Endothelial cell (in vitro differentiated cells): Measurements from ENCODE around the gene BLVRB. TPM values are rescaled to one million over a fixed set of nuclear protein-coding genes. Genes with fewer than 3 reads are reported as not detected.

ENCODE experiments used
- DNase-seq: peaks from one replicate; pipeline ENCODE4 v3.0.0; 2021; ENCODE audit warnings: low spot score
- H3K27ac Mint-ChIP-seq: one replicate; pipeline ENCODE4 v1.8.0; 2021; ENCODE audit warnings: mixed read lengths, inconsistent platforms; ENCODE audit not compliant: unreplicated experiment
- H3K27me3 Mint-ChIP-seq: one replicate; pipeline ENCODE4 v1.8.0; 2021; ENCODE audit warnings: mild to moderate bottlenecking, moderate library complexity, mixed read lengths, inconsistent platforms; ENCODE audit not compliant: unreplicated experiment
- H3K36me3 Mint-ChIP-seq: one replicate; pipeline ENCODE4 v1.8.0; 2021; ENCODE audit warnings: mild to moderate bottlenecking, low read depth, mixed read lengths, inconsistent platforms; ENCODE audit not compliant: unreplicated experiment
- H3K4me1 Mint-ChIP-seq: one replicate; pipeline ENCODE4 v1.8.0; 2021; ENCODE audit warnings: mild to moderate bottlenecking, mixed read lengths, inconsistent platforms; ENCODE audit not compliant: unreplicated experiment
- H3K4me3 Mint-ChIP-seq: one replicate; pipeline ENCODE4 v1.8.0; 2021; ENCODE audit warnings: mild to moderate bottlenecking, mixed read lengths, inconsistent platforms; ENCODE audit not compliant: unreplicated experiment
- H3K9me3 Mint-ChIP-seq: one replicate; pipeline ENCODE4 v1.8.0; 2021; ENCODE audit warnings: mixed read lengths, inconsistent platforms; ENCODE audit not compliant: unreplicated experiment
- long read RNA-seq: library from polyadenylated mRNA; unstranded; transcript quantifications from one replicate; pipeline ENCODE4 v2.0.0, GENCODE V29; 2020; ENCODE audit not compliant: unreplicated experiment
- total RNA-seq: library from RNA; stranded (reverse); fragmentation: NEBNext Ultra II Directional; extraction: Animal tissue kit (Norgen Biotek cat#: 25700); gene quantifications from one replicate; pipeline ENCODE4 v1.2.1, GENCODE V29; 2021; ENCODE audit not compliant: unreplicated experiment
- TF ChIP-seq, protein P1 (sequence below): fragments of 200-600 bp; sonication (generic); IDR thresholded peaks from one replicate; pipeline ENCODE4 v1.5.0; 2021; ENCODE audit warnings: antibody characterized with exemption; ENCODE audit not compliant: unreplicated experiment

The BLVRB gene
- 17.5 TPM for total RNA-seq
- long read RNA-seq, transcript BLVRB-201 (5 exons, 873 nt): major isoform, 24 of 25 reads
- long read RNA-seq, partial matches to known transcripts: 0 of 25 reads
- long read RNA-seq, other reads (novel, unspliced or antisense): 1 of 25 reads

- peaks cover 10% of the 10 kb centered on the region for H3K4me1 Mint-ChIP-seq
- peak; percentile 99 for DNase-seq
- TF ChIP-seq, protein P1, sequence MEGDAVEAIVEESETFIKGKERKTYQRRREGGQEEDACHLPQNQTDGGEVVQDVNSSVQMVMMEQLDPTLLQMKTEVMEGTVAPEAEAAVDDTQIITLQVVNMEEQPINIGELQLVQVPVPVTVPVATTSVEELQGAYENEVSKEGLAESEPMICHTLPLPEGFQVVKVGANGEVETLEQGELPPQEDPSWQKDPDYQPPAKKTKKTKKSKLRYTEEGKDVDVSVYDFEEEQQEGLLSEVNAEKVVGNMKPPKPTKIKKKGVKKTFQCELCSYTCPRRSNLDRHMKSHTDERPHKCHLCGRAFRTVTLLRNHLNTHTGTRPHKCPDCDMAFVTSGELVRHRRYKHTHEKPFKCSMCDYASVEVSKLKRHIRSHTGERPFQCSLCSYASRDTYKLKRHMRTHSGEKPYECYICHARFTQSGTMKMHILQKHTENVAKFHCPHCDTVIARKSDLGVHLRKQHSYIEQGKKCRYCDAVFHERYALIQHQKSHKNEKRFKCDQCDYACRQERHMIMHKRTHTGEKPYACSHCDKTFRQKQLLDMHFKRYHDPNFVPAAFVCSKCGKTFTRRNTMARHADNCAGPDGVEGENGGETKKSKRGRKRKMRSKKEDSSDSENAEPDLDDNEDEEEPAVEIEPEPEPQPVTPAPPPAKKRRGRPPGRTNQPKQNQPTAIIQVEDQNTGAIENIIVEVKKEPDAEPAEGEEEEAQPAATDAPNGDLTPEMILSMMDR: no peak
- peak within 1 kb of the TSS; percentile 85 for H3K4me3 Mint-ChIP-seq
- peaks cover 14% of the 10 kb centered on the region for H3K27me3 Mint-ChIP-seq
- H3K36me3 Mint-ChIP-seq: peaks cover 4% of the 10 kb centered on the region
- H3K27ac Mint-ChIP-seq: no peak within 1 kb of the TSS
- no peaks in the 10 kb centered on the region for H3K9me3 Mint-ChIP-seq
Measured at GRCh38 chr19:40465557-40466218, at the start of gene BLVRB. TSS of gene BLVRB (minus strand) at chr19:40465745. CDS start at chr19:40465688, 57 bp downstream.

GRCh38 chr19:40513741-40514315 lies 48.3 kb upstream of the BLVRB start:
- Mint-ChIP-seq H3K36me3 (peaks cover 7% of the 10 kb centered on the region), H3K9me3 (no peaks in the 10 kb centered on the region), H3K4me3 (no peak overlapping the region), H3K27ac (no peak overlapping the region), H3K27me3 (peaks cover 25% of the 10 kb centered on the region), H3K4me1 (peaks cover 3% of the 10 kb centered on the region)
- no peak for DNase-seq
- TF ChIP-seq, protein P1: no peak

- no peak overlapping the region for H3K4me3 Mint-ChIP-seq
- no peaks in the 10 kb centered on the region for H3K9me3 Mint-ChIP-seq
- H3K4me1 Mint-ChIP-seq: peaks cover 3% of the 10 kb centered on the region
- no peak overlapping the region for H3K27ac Mint-ChIP-seq
- DNase-seq: no peak
- H3K36me3 Mint-ChIP-seq: peaks cover 7% of the 10 kb centered on the region
- H3K27me3 Mint-ChIP-seq: peaks cover 24% of the 10 kb centered on the region
- TF ChIP-seq, protein P1: no peak
Measured at GRCh38 chr19:40513345-40513678, 47.8 kb upstream of the BLVRB start.

- DNase-seq: peak; percentile 52
- H3K36me3 Mint-ChIP-seq: peaks cover 7% of the 10 kb centered on the region
- no peak overlapping the region for H3K27ac Mint-ChIP-seq
- no peaks in the 10 kb centered on the region for H3K9me3 Mint-ChIP-seq
- H3K27me3 Mint-ChIP-seq: peaks cover 20% of the 10 kb centered on the region
- peaks cover 3% of the 10 kb centered on the region for H3K4me1 Mint-ChIP-seq
- H3K4me3 Mint-ChIP-seq: no peak overlapping the region
- TF ChIP-seq, protein P1: no peak
Measured at GRCh38 chr19:40512473-40513344, 47.2 kb upstream of the BLVRB start.
